Activated CD4-positive, CD25-positive, alpha-beta regulatory T cell treated with anti-CD3 and anti-CD28 coated beads, Interleukin-2, amount 50 U/mL, for 16 hours (primary cell): Measurements from ENCODE around the gene LSAMP.

Experiments
- DNase-seq: peaks from one replicate; pipeline ENCODE4 v3.0.0-alpha.2; 2020; ENCODE audit warnings: low read depth, low spot score

LSAMP gene

GRCh38 chr3:116053017-116053416 lies 392.3 kb downstream of the LSAMP start:
- no peak for DNase-seq

- no peak for DNase-seq
Measured at GRCh38 chr3:116052602-116053001, 392.7 kb downstream of the LSAMP start.

GRCh38 chr3:116051586-116051985 lies 393.7 kb downstream of the LSAMP start:
- no peak for DNase-seq

GRCh38 chr3:116051040-116051439 lies 394.2 kb downstream of the LSAMP start:
- no peak for DNase-seq

GRCh38 chr3:116050311-116050915 lies 394.9 kb downstream of the LSAMP start:
- DNase-seq: no peak

GRCh38 chr3:116048991-116049390 lies 396.3 kb downstream of the LSAMP start:
- DNase-seq: no peak

- DNase-seq: no peak
Measured at GRCh38 chr3:116046350-116046749, 398.9 kb downstream of the LSAMP start.

- no peak for DNase-seq
Measured at GRCh38 chr3:116045314-116045713, 400.0 kb downstream of the LSAMP start.

- DNase-seq: no peak
Measured at GRCh38 chr3:116040152-116040551, 405.1 kb downstream of the LSAMP start.

GRCh38 chr3:116039651-116039985 lies 405.7 kb downstream of the LSAMP start:
- no peak for DNase-seq

- no peak for DNase-seq
Measured at GRCh38 chr3:116038968-116039650, 406.2 kb downstream of the LSAMP start.

- no peak for DNase-seq
Measured at GRCh38 chr3:116037954-116038911, 407.1 kb downstream of the LSAMP start.

GRCh38 chr3:116035429-116035828 lies 409.9 kb downstream of the LSAMP start:
- no peak for DNase-seq

GRCh38 chr3:116034794-116035193 lies 410.5 kb downstream of the LSAMP start:
- DNase-seq: no peak

GRCh38 chr3:116034086-116034485 lies 411.2 kb downstream of the LSAMP start:
- DNase-seq: no peak

- no peak for DNase-seq
Measured at GRCh38 chr3:116033516-116033915, 411.8 kb downstream of the LSAMP start.

- no peak for DNase-seq
Measured at GRCh38 chr3:116032176-116032575, 413.1 kb downstream of the LSAMP start.

- DNase-seq: no peak
Measured at GRCh38 chr3:116030131-116030850, 415.0 kb downstream of the LSAMP start.

- DNase-seq: no peak
Measured at GRCh38 chr3:116029266-116029665, 416.0 kb downstream of the LSAMP start.

GRCh38 chr3:116028157-116028556 lies 417.1 kb downstream of the LSAMP start:
- DNase-seq: no peak

- no peak for DNase-seq
Measured at GRCh38 chr3:116020989-116021388, 424.3 kb downstream of the LSAMP start.

GRCh38 chr3:116020495-116020894 lies 424.8 kb downstream of the LSAMP start:
- DNase-seq: no peak
